GM06990 (cell line): Measurements from ENCODE around the gene MINDY3.

Source experiments
- DNase-seq: peaks from one replicate; pipeline ENCODE4 v3.0.0-alpha.2; 2011; ENCODE audit not compliant: insufficient read length; ENCODE audit errors: extremely low read depth
- H3K27me3 ChIP-seq: replicated peaks from 2 replicates; pipeline ENCODE4 v1.6.0; 2011; ENCODE audit warnings: low read length; ENCODE audit not compliant: control insufficient read depth, insufficient read depth
- H3K36me3 ChIP-seq: 2 replicates; pipeline ENCODE4 v1.5.1; 2011; ENCODE audit warnings: low read length; ENCODE audit not compliant: control insufficient read depth, insufficient read depth
- H3K4me3 ChIP-seq: replicated peaks from 2 replicates; pipeline ENCODE4 v1.5.1; 2011; ENCODE audit warnings: low read depth, mild to moderate bottlenecking, control low read depth, low read length
- TF ChIP-seq, protein P1 (sequence below): IDR thresholded peaks from 2 replicates; pipeline ENCODE4 v1.5.1; 2011; ENCODE audit warnings: low read length, control low read depth, mild to moderate bottlenecking, inconsistent platforms; ENCODE audit not compliant: insufficient read depth, poor library complexity, severe bottlenecking

The MINDY3 gene

GRCh38 chr10:15738270-15738925, 121.9 kb downstream of the MINDY3 start:
- no peak for DNase-seq

GRCh38 chr10:15737656-15738055, 122.7 kb downstream of the MINDY3 start:
- no peaks in the 10 kb centered on the region for H3K36me3 ChIP-seq
- H3K27me3 ChIP-seq: no peaks in the 10 kb centered on the region
- H3K4me3 ChIP-seq: no peak overlapping the region
- no peak for DNase-seq
- TF ChIP-seq, protein P1, sequence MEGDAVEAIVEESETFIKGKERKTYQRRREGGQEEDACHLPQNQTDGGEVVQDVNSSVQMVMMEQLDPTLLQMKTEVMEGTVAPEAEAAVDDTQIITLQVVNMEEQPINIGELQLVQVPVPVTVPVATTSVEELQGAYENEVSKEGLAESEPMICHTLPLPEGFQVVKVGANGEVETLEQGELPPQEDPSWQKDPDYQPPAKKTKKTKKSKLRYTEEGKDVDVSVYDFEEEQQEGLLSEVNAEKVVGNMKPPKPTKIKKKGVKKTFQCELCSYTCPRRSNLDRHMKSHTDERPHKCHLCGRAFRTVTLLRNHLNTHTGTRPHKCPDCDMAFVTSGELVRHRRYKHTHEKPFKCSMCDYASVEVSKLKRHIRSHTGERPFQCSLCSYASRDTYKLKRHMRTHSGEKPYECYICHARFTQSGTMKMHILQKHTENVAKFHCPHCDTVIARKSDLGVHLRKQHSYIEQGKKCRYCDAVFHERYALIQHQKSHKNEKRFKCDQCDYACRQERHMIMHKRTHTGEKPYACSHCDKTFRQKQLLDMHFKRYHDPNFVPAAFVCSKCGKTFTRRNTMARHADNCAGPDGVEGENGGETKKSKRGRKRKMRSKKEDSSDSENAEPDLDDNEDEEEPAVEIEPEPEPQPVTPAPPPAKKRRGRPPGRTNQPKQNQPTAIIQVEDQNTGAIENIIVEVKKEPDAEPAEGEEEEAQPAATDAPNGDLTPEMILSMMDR: no peak

More at GRCh38 chr10:15738270-15738925, 121.9 kb downstream of the MINDY3 start:
- H3K36me3 ChIP-seq: no peaks in the 10 kb centered on the region
- H3K4me3 ChIP-seq: no peak overlapping the region
- H3K27me3 ChIP-seq: no peaks in the 10 kb centered on the region
- TF ChIP-seq, protein P1: no peak

- Histone ChIP-seq H3K4me3 (no peak overlapping the region), H3K36me3 (no peaks in the 10 kb centered on the region), H3K27me3 (no peaks in the 10 kb centered on the region)
- TF ChIP-seq, protein P1: no peak
- no peak for DNase-seq
Measured at GRCh38 chr10:15735763-15736162, 124.5 kb downstream of the MINDY3 start.

- H3K27me3 ChIP-seq: no peaks in the 10 kb centered on the region; the same call in 1 of the 2 replicates
- no peak overlapping the region for H3K4me3 ChIP-seq
- H3K36me3 ChIP-seq: no peaks in the 10 kb centered on the region
- TF ChIP-seq, protein P1: no peak
- DNase-seq: no peak
Measured at GRCh38 chr10:15730341-15730740, 130.0 kb downstream of the MINDY3 start.

GRCh38 chr10:15729890-15730289, 130.4 kb downstream of the MINDY3 start:
- TF ChIP-seq, protein P1: no peak
- H3K4me3 ChIP-seq: no peak overlapping the region
- no peaks in the 10 kb centered on the region for H3K36me3 ChIP-seq
- no peaks in the 10 kb centered on the region; the same call in 1 of the 2 replicates for H3K27me3 ChIP-seq
- no peak for DNase-seq
